Skeletal muscle tissue (tissue), 4 donors: ENCODE data around the gene TTC28. TPM values are rescaled to one million over a fixed set of nuclear protein-coding genes. Genes with fewer than 3 reads are reported as not detected.
"Not testable (repeated sequence)": the region's sequence is repeated elsewhere in the genome, so short reads cannot be mapped to it uniquely, and the experiment has no call there.

Experiments used
- H3K27ac ChIP-seq: one replicate; pipeline ENCODE4 v1.7.0; 2013; ENCODE audit warnings: mild to moderate bottlenecking, low read depth, low read length, inconsistent platforms
- H3K27me3 ChIP-seq, 3 donors: one replicate each; pipeline ENCODE4 v1.7.0; 2013; ENCODE audit warnings: low read length in 3 of 3; ENCODE audit not compliant: control insufficient read depth in 3 of 3, insufficient read depth in 3 of 3
- H3K36me3 ChIP-seq, 3 donors: one replicate each; pipeline ENCODE4 v1.7.0; 2013; ENCODE audit warnings: low read length in 3 of 3; ENCODE audit not compliant: control insufficient read depth in 3 of 3, insufficient read depth in 3 of 3
- H3K4me1 ChIP-seq, 3 donors: one replicate each; pipeline ENCODE4 v1.7.0; 2013; ENCODE audit warnings: low read length in 3 of 3, mild to moderate bottlenecking in 3 of 3; ENCODE audit not compliant: control insufficient read depth in 3 of 3, insufficient read depth in 3 of 3
- H3K4me3 ChIP-seq, 3 donors: one replicate each; pipeline ENCODE4 v1.7.0; 2013; ENCODE audit warnings: low read length in 3 of 3
- H3K9ac ChIP-seq, 3 donors: one replicate each; pipeline ENCODE4 v1.7.0; 2013; ENCODE audit warnings: low read length in 3 of 3, mild to moderate bottlenecking in 3 of 3, moderate library complexity in 2 of 3, low read depth in 1 of 3
- H3K9me3 ChIP-seq, 3 donors: one replicate each; pipeline ENCODE4 v1.7.0; 2013; ENCODE audit warnings: low read length in 3 of 3; ENCODE audit not compliant: control insufficient read depth in 3 of 3
- total RNA-seq: library from RNA; depleted of rRNA; stranded (reverse); fragments of >200 nt; gene quantifications from one replicate; pipeline ENCODE4 v1.2.3, GENCODE V29; 2014
- donor health status: Osteomylitis.

Gene TTC28
- total RNA-seq, 1 donor from 2014 or later = 27.1 TPM

- Histone ChIP-seq H3K9me3 (no peaks in the 10 kb centered on the region), H3K9ac (no peak overlapping the region), H3K36me3 (no peaks in the 10 kb centered on the region), H3K27ac (no peak overlapping the region), H3K27me3 (no peaks in the 10 kb centered on the region), H3K4me3 (no peak overlapping the region), H3K4me1 (no peaks in the 10 kb centered on the region)
These were observed 90.4 kb downstream of the TTC28 start for GRCh38 chr22:28589102-28589750.

- no peaks in the 10 kb centered on the region for H3K36me3 ChIP-seq
- no peak overlapping the region for H3K4me3 ChIP-seq
- H3K27me3 ChIP-seq = no peaks in the 10 kb centered on the region
- no peak overlapping the region for H3K27ac ChIP-seq
- no peaks in the 10 kb centered on the region for H3K4me1 ChIP-seq
- no peak overlapping the region for H3K9ac ChIP-seq
- no peaks in the 10 kb centered on the region for H3K9me3 ChIP-seq
These were observed 94.3 kb downstream of the TTC28 start for GRCh38 chr22:28585324-28585723.

- H3K9me3 ChIP-seq = no peaks in the 10 kb centered on the region
- H3K4me1 ChIP-seq = no peaks in the 10 kb centered on the region
- H3K36me3 ChIP-seq = no peaks in the 10 kb centered on the region
- H3K27ac ChIP-seq = no peak overlapping the region
- H3K9ac ChIP-seq = no peak overlapping the region
- H3K4me3 ChIP-seq = no peak overlapping the region
- no peaks in the 10 kb centered on the region for H3K27me3 ChIP-seq
These were observed 96.8 kb downstream of the TTC28 start for GRCh38 chr22:28582806-28583205.

GRCh38 chr22:28581016-28581415, 98.6 kb downstream of the TTC28 start:
- Histone ChIP-seq H3K36me3 (no peaks in the 10 kb centered on the region), H3K27me3 (no peaks in the 10 kb centered on the region), H3K4me3 (no peak overlapping the region), H3K9me3 (no peaks in the 10 kb centered on the region), H3K9ac (no peak overlapping the region), H3K4me1 (no peaks in the 10 kb centered on the region), H3K27ac (no peak overlapping the region)

- H3K4me3 ChIP-seq = no peak overlapping the region
- no peaks in the 10 kb centered on the region for H3K4me1 ChIP-seq
- H3K9me3 ChIP-seq = no peaks in the 10 kb centered on the region
- H3K27me3 ChIP-seq = no peaks in the 10 kb centered on the region
- no peaks in the 10 kb centered on the region for H3K36me3 ChIP-seq
- H3K27ac ChIP-seq = no peak overlapping the region
- no peak overlapping the region for H3K9ac ChIP-seq
These were observed 103.5 kb downstream of the TTC28 start for GRCh38 chr22:28576162-28576561.

- Histone ChIP-seq H3K9me3 (no peaks in the 10 kb centered on the region), H3K36me3 (no peaks in the 10 kb centered on the region), H3K4me3 (no peak overlapping the region), H3K27me3 (no peaks in the 10 kb centered on the region), H3K4me1 (no peaks in the 10 kb centered on the region), H3K27ac (no peak overlapping the region), H3K9ac (no peak overlapping the region)
These were observed 105.4 kb downstream of the TTC28 start for GRCh38 chr22:28574159-28574788.

- Histone ChIP-seq H3K9me3 (no peaks in the 10 kb centered on the region), H3K27ac (no peak overlapping the region), H3K4me3 (no peak overlapping the region), H3K36me3 (no peaks in the 10 kb centered on the region), H3K27me3 (no peaks in the 10 kb centered on the region), H3K4me1 (no peaks in the 10 kb centered on the region), H3K9ac (no peak overlapping the region)
These were observed 108.8 kb downstream of the TTC28 start for GRCh38 chr22:28570696-28571373.

GRCh38 chr22:28568974-28569373, 110.7 kb downstream of the TTC28 start:
- not testable (repeated sequence) for H3K4me1 ChIP-seq, H3K27ac ChIP-seq, H3K9me3 ChIP-seq, H3K36me3 ChIP-seq, H3K9ac ChIP-seq, H3K4me3 ChIP-seq, H3K27me3 ChIP-seq

- H3K4me3 ChIP-seq = no peak overlapping the region
- no peaks in the 10 kb centered on the region for H3K36me3 ChIP-seq
- H3K9ac ChIP-seq = no peak overlapping the region
- H3K4me1 ChIP-seq = no peaks in the 10 kb centered on the region
- no peaks in the 10 kb centered on the region for H3K9me3 ChIP-seq
- no peaks in the 10 kb centered on the region for H3K27me3 ChIP-seq
- H3K27ac ChIP-seq = no peak overlapping the region
These were observed 111.5 kb downstream of the TTC28 start for GRCh38 chr22:28568099-28568498.

- H3K9ac ChIP-seq, H3K27me3 ChIP-seq, H3K4me3 ChIP-seq, H3K9me3 ChIP-seq, H3K36me3 ChIP-seq, H3K4me1 ChIP-seq, H3K27ac ChIP-seq: not testable (repeated sequence)
These were observed 112.6 kb downstream of the TTC28 start for GRCh38 chr22:28566920-28567499.
